ENCODE data around the gene HAUS3.
A peak's percentile ranks its signal among the peaks of the same experiment; 100 is the strongest.
"Not testable (repeated sequence)": the region's sequence is repeated elsewhere in the genome, so short reads cannot be mapped to it uniquely, and the experiment has no call there.

The HAUS3 gene

DNA sequence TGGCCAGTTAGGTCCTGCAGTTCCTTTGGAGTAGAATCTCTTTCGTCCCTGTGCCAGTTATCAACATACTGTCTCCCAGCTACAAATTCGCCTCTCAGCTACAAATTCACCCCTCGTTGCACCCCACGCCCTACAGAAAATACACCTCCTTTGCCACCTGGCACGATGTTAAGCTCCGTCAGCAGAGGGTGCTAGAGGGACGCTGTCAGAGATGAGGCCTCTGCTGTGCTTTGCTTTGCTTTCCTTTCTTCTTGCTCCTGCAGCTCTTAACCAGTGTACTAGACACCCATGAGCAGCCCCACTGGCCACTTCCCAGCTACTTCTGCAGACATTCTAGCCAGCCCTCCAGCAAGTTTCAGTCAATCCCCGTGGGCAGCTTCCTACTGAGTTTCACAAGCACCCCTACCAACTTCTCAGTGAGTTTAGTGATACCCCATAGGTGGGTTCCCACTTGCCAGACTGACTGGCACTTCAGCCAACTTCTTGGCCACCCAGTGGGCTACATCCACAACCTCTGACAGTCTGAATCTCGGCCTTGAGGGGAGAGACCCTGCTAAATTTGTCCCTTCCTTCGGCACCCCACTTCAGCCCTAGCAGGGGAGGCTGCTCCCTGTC, 21.8 kb downstream of the HAUS3 start:
- DNase-seq (ENCODE audit: low read depth, low spot score): peak; percentile 70

DNA sequence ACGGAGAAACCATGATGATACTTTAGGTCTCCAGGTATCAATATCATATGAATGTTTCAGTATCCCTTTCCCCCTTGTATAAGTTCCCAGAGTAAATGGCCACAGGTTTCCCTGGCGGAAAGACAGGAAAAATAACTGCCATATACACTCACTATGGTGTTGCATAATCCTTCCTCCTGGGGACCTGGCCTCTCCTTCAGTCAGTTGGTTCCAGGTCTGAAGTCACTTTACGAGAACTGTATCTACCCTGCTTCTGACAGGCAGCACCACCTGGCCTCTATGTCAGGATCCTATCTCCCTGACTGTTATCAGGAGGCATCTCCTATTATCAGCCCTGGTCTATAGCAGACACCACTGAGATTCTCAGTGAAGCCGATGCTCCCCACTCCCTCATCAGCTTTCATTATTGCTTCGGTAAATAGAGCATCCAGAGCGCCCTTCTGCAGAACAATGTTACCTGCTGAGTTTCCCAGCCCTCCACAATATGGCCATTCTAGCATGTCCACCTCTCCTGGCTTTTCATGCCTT, 22.6 kb downstream of the HAUS3 start:
- DNase-seq (ENCODE audit: low read depth, low spot score): no peak

- DNase-seq (ENCODE audit: low read depth, low spot score): no peak
Measured at GRCh38 chr4:2218436-2218835, 23.5 kb downstream of the HAUS3 start.

GRCh38 chr4:2217726-2218125, 24.2 kb downstream of the HAUS3 start:
- DNase-seq (ENCODE audit: low read depth, low spot score): no peak

- DNase-seq (ENCODE audit: low read depth, low spot score): no peak
Measured at GRCh38 chr4:2212831-2213230, 29.1 kb downstream of the HAUS3 start.

GRCh38 chr4:2202789-2203188, 39.1 kb downstream of the HAUS3 start:
- DNase-seq (ENCODE audit: low read depth, low spot score): not testable (repeated sequence)

DNA sequence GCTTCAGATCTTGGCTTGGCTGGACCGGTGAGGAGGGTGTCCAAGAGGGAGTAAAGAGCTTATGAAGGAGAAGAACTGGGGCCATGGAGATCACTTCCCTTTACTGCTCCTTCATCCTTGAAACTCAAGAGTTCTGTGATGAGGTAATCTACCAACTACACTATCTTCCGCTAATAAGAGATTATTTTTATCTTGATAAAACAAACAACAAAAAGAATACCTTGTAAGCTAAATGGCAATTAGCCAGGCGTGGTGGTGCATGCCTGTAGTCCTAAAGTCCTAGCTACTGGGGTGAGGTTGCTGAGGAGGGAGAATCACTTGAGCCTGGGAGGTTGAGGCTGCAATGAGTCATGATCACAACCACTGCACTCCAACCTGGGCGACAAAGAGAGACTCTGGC, 47.4 kb downstream of the HAUS3 start:
- DNase-seq (ENCODE audit: low read depth, low spot score): no peak

GRCh38 chr4:2193326-2193725, 48.6 kb downstream of the HAUS3 start:
- DNase-seq (ENCODE audit: low read depth, low spot score): no peak

- DNase-seq (ENCODE audit: low read depth, low spot score): no peak
Measured at GRCh38 chr4:2186865-2187172, 55.1 kb downstream of the HAUS3 start.

- no peak for DNase-seq (ENCODE audit: low read depth, low spot score)
Measured at GRCh38 chr4:2186133-2186864, 55.6 kb downstream of the HAUS3 start.

DNA sequence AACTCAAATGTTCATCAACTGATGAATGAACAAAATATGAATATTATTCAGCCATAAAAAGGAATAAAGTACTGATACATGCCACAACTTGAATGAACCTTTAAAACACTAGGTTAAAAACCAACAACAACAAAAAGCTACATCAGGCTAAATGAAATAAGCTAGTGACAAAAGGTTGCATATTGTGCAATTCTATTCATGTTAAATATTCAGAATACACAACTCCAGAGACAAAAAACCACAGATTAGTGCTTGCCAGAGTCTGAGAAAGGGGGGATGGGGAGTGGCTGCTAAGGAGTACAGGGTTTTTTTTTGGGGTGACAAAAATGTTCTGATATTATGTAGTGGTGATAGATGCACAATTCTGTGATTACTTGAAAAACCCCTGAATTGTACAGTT, 58.5 kb downstream of the HAUS3 start:
- no peak for DNase-seq (ENCODE audit: low read depth, low spot score)

- DNase-seq (ENCODE audit: low read depth, low spot score): no peak
Measured at GRCh38 chr4:2182994-2183393, 58.9 kb downstream of the HAUS3 start.

GRCh38 chr4:2180410-2180809, 61.5 kb downstream of the HAUS3 start:
- no peak for DNase-seq (ENCODE audit: low read depth, low spot score)

DNA sequence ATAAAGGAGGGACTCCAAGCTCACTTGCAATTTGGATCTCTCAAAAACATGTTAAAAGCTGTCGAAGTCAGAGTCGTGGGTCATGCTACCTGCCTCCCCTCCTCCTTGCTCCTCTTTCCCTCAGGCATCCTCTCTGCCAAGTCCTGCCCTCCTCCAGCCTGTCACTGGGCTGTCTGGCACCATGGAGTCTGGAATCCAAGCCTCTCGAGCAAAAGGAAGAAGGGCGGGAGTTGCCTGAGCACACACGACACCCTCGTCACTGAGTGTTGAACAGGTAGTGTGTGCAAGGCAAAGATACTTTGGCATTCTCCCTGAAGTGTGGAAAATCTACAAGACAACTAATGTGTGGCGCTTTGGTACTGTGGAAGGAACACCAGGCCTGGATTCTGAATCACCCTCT, 62.2 kb downstream of the HAUS3 start:
- no peak for DNase-seq (ENCODE audit: low read depth, low spot score)

- no peak for DNase-seq (ENCODE audit: low read depth, low spot score)
Measured at GRCh38 chr4:2178986-2179385, 62.9 kb downstream of the HAUS3 start.

All from activated naive CD8-positive, alpha-beta T cell treated with anti-CD3 and anti-CD28 coated beads, Interleukin-2, amount 50 U/mL, for 16 hours (primary cell).